ENCODE results near the gene EPB41L1. TPM values are rescaled to one million over a fixed set of nuclear protein-coding genes. Genes with fewer than 3 reads are reported as not detected.

The EPB41L1 gene
- total RNA-seq, 1 donor from 2014 or later: 54.8 TPM

GRCh38 chr20:36197271-36197670 lies 42.7 kb downstream of the EPB41L1 start:
- no peaks in the 10 kb centered on the region for H3K27me3 ChIP-seq
- intact Hi-C loops (cut with DNase I): no loop called here
- no peak overlapping the region for H3K27ac ChIP-seq
- H3K4me3 ChIP-seq: no peak overlapping the region
- H3K4me1 ChIP-seq: no peaks in the 10 kb centered on the region
- TF ChIP-seq POLR2AphosphoS5 (IDR thresholded peaks at IDR 0.05; ENCODE audit: insufficient read depth in 1 of 2, low read depth in 1 of 2) (no peak), CTCF (IDR thresholded peaks at IDR 0.05) (no peak), POLR2A (IDR thresholded peaks at IDR 0.05) (no peak)
- H3K36me3 ChIP-seq: peaks cover 0 to 38% of the 10 kb centered on the region in 2 donors
- DNase-seq (ENCODE audit: extremely low spot score in 2 of 2): no peak
- no peaks in the 10 kb centered on the region for H3K9me3 ChIP-seq

GRCh38 chr20:36199345-36200257 lies 45.1 kb downstream of the EPB41L1 start:
- Histone ChIP-seq H3K4me3 (no peak overlapping the region), H3K9me3 (no peaks in the 10 kb centered on the region), H3K4me1 (no peaks in the 10 kb centered on the region), H3K27ac (no peak overlapping the region), H3K27me3 (no peaks in the 10 kb centered on the region), H3K36me3 (peaks cover 0 to 26% of the 10 kb centered on the region in 2 donors)
- no peak for DNase-seq (ENCODE audit: extremely low spot score in 2 of 2)
- intact Hi-C loops (cut with DNase I): no loop called here
- peak; percentile 68 to 78 (median 69) for TF ChIP-seq CTCF (IDR thresholded peaks at IDR 0.05)
- TF ChIP-seq POLR2A (IDR thresholded peaks at IDR 0.05): no peak
- no peak for TF ChIP-seq POLR2AphosphoS5 (IDR thresholded peaks at IDR 0.05; ENCODE audit: insufficient read depth in 1 of 2, low read depth in 1 of 2)

GRCh38 chr20:36200451-36200850 lies 45.9 kb downstream of the EPB41L1 start:
- no peaks in the 10 kb centered on the region for H3K27me3 ChIP-seq
- H3K9me3 ChIP-seq: no peaks in the 10 kb centered on the region
- H3K36me3 ChIP-seq: peaks cover 0 to 18% of the 10 kb centered on the region in 2 donors
- intact Hi-C loops (cut with DNase I): no loop called here
- TF ChIP-seq POLR2AphosphoS5 (IDR thresholded peaks at IDR 0.05; ENCODE audit: insufficient read depth in 1 of 2, low read depth in 1 of 2) (no peak), POLR2A (IDR thresholded peaks at IDR 0.05) (no peak), CTCF (IDR thresholded peaks at IDR 0.05) (no peak)
- no peak for DNase-seq (ENCODE audit: extremely low spot score in 2 of 2)
- no peak overlapping the region for H3K4me3 ChIP-seq
- no peaks in the 10 kb centered on the region for H3K4me1 ChIP-seq
- no peak overlapping the region for H3K27ac ChIP-seq

GRCh38 chr20:36201198-36201597 lies 46.7 kb downstream of the EPB41L1 start:
- no peak overlapping the region for H3K27ac ChIP-seq
- no peaks in the 10 kb centered on the region for H3K9me3 ChIP-seq
- intact Hi-C loops (cut with DNase I): no loop called here
- peaks cover 0 to 23% of the 10 kb centered on the region in 2 donors for H3K36me3 ChIP-seq
- H3K4me3 ChIP-seq: no peak overlapping the region
- H3K27me3 ChIP-seq: no peaks in the 10 kb centered on the region
- TF ChIP-seq POLR2AphosphoS5 (IDR thresholded peaks at IDR 0.05; ENCODE audit: insufficient read depth in 1 of 2, low read depth in 1 of 2): no peak
- TF ChIP-seq CTCF (IDR thresholded peaks at IDR 0.05): no peak
- no peak for TF ChIP-seq POLR2A (IDR thresholded peaks at IDR 0.05)
- no peak for DNase-seq (ENCODE audit: extremely low spot score in 2 of 2)
- no peaks in the 10 kb centered on the region for H3K4me1 ChIP-seq

- no peaks in the 10 kb centered on the region for H3K9me3 ChIP-seq
- intact Hi-C loops (cut with DNase I): loop anchor here (2.0 kb wide), 1 partner anchor 234 kb away; no protein-coding TSS in a partner anchor
- no peak for DNase-seq (ENCODE audit: extremely low spot score in 2 of 2)
- peaks cover 0 to 31% of the 10 kb centered on the region in 2 donors for H3K36me3 ChIP-seq
- H3K4me1 ChIP-seq: no peaks in the 10 kb centered on the region
- no peak overlapping the region for H3K27ac ChIP-seq
- no peak overlapping the region for H3K4me3 ChIP-seq
- no peak for TF ChIP-seq POLR2A (IDR thresholded peaks at IDR 0.05)
- TF ChIP-seq CTCF (IDR thresholded peaks at IDR 0.05): peak; percentile 88 to 94 (median 89)
- TF ChIP-seq POLR2AphosphoS5 (IDR thresholded peaks at IDR 0.05; ENCODE audit: insufficient read depth in 1 of 2, low read depth in 1 of 2): peak in 1 of 2 donors; percentile 10
- H3K27me3 ChIP-seq: no peaks in the 10 kb centered on the region
Observed at GRCh38 chr20:36202891-36203338, 48.4 kb downstream of the EPB41L1 start.

Measured in vagina (tissue), 2 donors.